ENCODE measurements around the gene CDC42BPG. TPM values are rescaled to one million over a fixed set of nuclear protein-coding genes. Genes with fewer than 3 reads are reported as not detected.

CDC42BPG gene
- total and polyA plus RNA-seq, 9 of the 15 experiments (the other 6 are each of a cell fraction or from before 2014, with no cell fraction given) = 0.04 to 8.8 (median 2.1) TPM

DNA sequence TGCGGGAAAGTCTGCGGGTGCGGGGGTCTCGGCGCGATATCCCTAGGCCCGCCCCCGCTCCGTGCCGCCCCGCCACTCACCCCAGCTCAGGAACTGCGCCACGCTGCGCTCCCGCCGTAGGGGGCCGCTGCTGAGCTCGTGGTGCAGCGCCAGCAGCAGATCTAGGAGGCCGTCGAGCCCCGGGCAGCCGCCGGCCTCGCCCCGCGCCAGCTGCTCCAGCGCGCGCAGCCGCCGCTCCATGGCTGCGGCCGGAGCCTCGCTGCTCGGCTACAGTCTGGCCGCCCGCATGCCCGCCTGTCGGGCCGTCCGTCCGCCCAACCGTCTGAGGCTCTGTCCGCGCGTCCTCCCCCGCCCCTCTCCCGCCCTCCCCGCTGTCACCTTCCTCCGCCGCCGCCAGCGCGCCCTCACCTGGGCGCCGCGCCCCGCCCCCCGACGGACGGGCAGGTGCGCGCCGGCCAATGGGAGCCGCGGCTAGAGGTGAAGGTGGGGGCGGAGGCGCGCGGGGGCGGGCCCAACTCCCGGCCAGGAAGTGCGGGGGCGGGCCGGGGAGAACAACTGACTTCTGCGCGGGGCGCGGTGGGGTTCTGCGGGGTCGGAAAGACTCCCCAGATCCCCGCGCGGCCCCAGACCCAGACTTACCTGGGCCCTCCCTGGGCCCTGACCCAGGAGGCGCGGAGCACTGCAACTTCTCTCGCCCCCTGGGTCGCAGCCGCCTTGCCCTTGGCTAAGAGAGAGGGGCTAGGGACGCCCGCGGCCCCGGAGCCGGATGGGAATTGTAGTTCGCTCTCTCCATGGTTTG, at the start of gene CDC42BPG (continued):
- TF ChIP-seq, protein P1, sequence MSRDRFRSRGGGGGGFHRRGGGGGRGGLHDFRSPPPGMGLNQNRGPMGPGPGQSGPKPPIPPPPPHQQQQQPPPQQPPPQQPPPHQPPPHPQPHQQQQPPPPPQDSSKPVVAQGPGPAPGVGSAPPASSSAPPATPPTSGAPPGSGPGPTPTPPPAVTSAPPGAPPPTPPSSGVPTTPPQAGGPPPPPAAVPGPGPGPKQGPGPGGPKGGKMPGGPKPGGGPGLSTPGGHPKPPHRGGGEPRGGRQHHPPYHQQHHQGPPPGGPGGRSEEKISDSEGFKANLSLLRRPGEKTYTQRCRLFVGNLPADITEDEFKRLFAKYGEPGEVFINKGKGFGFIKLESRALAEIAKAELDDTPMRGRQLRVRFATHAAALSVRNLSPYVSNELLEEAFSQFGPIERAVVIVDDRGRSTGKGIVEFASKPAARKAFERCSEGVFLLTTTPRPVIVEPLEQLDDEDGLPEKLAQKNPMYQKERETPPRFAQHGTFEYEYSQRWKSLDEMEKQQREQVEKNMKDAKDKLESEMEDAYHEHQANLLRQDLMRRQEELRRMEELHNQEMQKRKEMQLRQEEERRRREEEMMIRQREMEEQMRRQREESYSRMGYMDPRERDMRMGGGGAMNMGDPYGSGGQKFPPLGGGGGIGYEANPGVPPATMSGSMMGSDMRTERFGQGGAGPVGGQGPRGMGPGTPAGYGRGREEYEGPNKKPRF (IDR thresholded peaks at IDR 0.05; ENCODE audit: low read depth, low read length) = no peak
- TF ChIP-seq MCM2 (IDR thresholded peaks at IDR 0.05; ENCODE audit: low read depth) = no peak
- peak; percentile 78 to 81 for TF ChIP-seq NRF1 (conservative IDR thresholded peaks at IDR 0.05 in 1 of 2, IDR thresholded peaks at IDR 0.05 in 1 of 2)
- no peak for TF ChIP-seq CEBPG (CRISPR knock-in tag; IDR thresholded peaks at IDR 0.05)
- TF ChIP-seq CEBPG (tag; conservative IDR thresholded peaks at IDR 0.05 in 1 of 2, IDR thresholded peaks at IDR 0.05 in 1 of 2) = no peak
- TF ChIP-seq, protein P2, sequence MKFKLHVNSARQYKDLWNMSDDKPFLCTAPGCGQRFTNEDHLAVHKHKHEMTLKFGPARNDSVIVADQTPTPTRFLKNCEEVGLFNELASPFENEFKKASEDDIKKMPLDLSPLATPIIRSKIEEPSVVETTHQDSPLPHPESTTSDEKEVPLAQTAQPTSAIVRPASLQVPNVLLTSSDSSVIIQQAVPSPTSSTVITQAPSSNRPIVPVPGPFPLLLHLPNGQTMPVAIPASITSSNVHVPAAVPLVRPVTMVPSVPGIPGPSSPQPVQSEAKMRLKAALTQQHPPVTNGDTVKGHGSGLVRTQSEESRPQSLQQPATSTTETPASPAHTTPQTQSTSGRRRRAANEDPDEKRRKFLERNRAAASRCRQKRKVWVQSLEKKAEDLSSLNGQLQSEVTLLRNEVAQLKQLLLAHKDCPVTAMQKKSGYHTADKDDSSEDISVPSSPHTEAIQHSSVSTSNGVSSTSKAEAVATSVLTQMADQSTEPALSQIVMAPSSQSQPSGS (CRISPR knock-in tag; IDR thresholded peaks at IDR 0.05) = no peak
- no peak for TF ChIP-seq MAFK (IDR thresholded peaks at IDR 0.05; ENCODE audit: low read length)
- TF ChIP-seq, protein P3, sequence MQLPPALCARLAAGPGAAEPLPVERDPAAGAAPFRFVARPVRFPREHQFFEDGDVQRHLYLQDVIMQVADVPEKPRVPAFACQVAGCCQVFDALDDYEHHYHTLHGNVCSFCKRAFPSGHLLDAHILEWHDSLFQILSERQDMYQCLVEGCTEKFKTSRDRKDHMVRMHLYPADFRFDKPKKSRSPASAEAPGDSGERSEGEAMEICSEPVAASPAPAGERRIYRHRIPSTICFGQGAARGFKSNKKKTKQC (CRISPR knock-in tag; IDR thresholded peaks at IDR 0.05) = no peak
- TF ChIP-seq, protein P4, sequence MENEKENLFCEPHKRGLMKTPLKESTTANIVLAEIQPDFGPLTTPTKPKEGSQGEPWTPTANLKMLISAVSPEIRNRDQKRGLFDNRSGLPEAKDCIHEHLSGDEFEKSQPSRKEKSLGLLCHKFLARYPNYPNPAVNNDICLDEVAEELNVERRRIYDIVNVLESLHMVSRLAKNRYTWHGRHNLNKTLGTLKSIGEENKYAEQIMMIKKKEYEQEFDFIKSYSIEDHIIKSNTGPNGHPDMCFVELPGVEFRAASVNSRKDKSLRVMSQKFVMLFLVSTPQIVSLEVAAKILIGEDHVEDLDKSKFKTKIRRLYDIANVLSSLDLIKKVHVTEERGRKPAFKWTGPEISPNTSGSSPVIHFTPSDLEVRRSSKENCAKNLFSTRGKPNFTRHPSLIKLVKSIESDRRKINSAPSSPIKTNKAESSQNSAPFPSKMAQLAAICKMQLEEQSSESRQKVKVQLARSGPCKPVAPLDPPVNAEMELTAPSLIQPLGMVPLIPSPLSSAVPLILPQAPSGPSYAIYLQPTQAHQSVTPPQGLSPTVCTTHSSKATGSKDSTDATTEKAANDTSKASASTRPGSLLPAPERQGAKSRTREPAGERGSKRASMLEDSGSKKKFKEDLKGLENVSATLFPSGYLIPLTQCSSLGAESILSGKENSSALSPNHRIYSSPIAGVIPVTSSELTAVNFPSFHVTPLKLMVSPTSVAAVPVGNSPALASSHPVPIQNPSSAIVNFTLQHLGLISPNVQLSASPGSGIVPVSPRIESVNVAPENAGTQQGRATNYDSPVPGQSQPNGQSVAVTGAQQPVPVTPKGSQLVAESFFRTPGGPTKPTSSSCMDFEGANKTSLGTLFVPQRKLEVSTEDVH (IDR thresholded peaks at IDR 0.05; ENCODE audit: low read depth, partially characterized antibody) = no peak
- TF ChIP-seq, protein P5, sequence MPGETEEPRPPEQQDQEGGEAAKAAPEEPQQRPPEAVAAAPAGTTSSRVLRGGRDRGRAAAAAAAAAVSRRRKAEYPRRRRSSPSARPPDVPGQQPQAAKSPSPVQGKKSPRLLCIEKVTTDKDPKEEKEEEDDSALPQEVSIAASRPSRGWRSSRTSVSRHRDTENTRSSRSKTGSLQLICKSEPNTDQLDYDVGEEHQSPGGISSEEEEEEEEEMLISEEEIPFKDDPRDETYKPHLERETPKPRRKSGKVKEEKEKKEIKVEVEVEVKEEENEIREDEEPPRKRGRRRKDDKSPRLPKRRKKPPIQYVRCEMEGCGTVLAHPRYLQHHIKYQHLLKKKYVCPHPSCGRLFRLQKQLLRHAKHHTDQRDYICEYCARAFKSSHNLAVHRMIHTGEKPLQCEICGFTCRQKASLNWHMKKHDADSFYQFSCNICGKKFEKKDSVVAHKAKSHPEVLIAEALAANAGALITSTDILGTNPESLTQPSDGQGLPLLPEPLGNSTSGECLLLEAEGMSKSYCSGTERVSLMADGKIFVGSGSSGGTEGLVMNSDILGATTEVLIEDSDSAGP (CRISPR knock-in tag; IDR thresholded peaks at IDR 0.05) = no peak
- no peak for TF ChIP-seq KAT8 (IDR thresholded peaks at IDR 0.05; ENCODE audit: low read depth)
- no peak for TF ChIP-seq C11orf30 (IDR thresholded peaks at IDR 0.05; ENCODE audit: low read depth)
- no peak for TF ChIP-seq CHCHD3 (CRISPR knock-in tag; IDR thresholded peaks at IDR 0.05)
- no peak for TF ChIP-seq NCOA1 (IDR thresholded peaks at IDR 0.05; ENCODE audit: low read depth)
- no peak for TF ChIP-seq CEBPB (tag; IDR thresholded peaks at IDR 0.05)
- no peak for TF ChIP-seq ZNF133 (CRISPR knock-in tag; IDR thresholded peaks at IDR 0.05)
- no peak; the same call in 1 of the 2 replicates for TF ChIP-seq NCOA6 (IDR thresholded peaks at IDR 0.05)
- peak; percentile 75 for TF ChIP-seq ZFX (CRISPR knock-in tag; IDR thresholded peaks at IDR 0.05)
- no peak for TF ChIP-seq KDM4B (IDR thresholded peaks at IDR 0.05; ENCODE audit: borderline replicate concordance in 2 of 2, low read depth in 1 of 2)
- TF ChIP-seq SRSF9 (IDR thresholded peaks at IDR 0.05; ENCODE audit: borderline replicate concordance, low read depth, low read length) = no peak

Measured in K562 (cell line).